ENCODE data around the gene TWIST2.

DNA sequence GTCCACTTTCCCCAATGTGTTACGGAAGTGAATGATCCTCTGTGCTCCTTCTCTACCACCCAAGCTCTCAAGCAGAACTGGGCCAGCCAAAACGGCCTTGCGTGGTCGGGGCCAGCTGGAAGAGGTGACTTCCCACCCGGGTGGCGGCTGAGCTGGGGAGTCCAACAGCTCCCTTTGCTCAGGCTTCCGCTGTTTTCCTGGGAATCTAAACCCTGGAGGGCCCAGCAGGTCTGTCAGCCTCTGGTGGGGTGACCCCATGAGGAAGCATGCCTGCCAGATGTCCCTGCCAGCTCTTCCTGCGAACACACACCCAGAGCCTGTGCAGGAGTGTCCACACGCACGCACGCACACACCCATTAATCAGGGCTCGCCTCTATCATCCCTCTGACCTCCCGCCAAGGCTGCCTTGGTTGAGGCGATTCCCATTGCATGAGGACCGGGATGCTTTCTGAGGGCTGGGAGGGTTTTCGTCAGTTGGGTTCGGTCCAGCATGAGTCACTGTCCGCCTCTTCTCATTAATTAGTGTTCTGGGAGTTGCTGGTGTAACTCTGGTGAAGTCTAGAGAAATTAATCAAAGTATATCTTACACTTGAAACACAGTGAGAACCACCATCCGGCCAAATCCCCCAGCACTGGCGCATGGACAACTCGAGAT, 90.6 kb downstream of the TWIST2 start:
- TF ChIP-seq POLR2A (IDR thresholded peaks at IDR 0.05; ENCODE audit: low read depth, low read length), result no peak
- TF ChIP-seq TAF1 (IDR thresholded peaks at IDR 0.05; ENCODE audit: low read depth, low read length), result no peak

All from GM12891 (cell line).